ENCODE measurements around the gene CACNA1A. TPM values are rescaled to one million over a fixed set of nuclear protein-coding genes. Genes with fewer than 3 reads are reported as not detected.
"Not testable (repeated sequence)": the region's sequence is repeated elsewhere in the genome, so short reads cannot be mapped to it uniquely, and the experiment has no call there.

Gene CACNA1A
- total RNA-seq, 2 donors from 2014 or later: 6.0 to 8.8 TPM

- intact Hi-C loops (cut with DNase I, micrococcal nuclease): loop anchor here in 1 of 2 donors (10.0 kb wide), 1 partner anchor 74 kb away; no protein-coding TSS in a partner anchor
- peak; percentile 81 for ATAC-seq
- DNase-seq: peak; percentile 78 to 84
Measured at GRCh38 chr19:13190781-13191540, 315.3 kb downstream of the CACNA1A start.

GRCh38 chr19:13189600-13189999, 316.7 kb downstream of the CACNA1A start:
- no peak for ATAC-seq
- DNase-seq: no peak
- intact Hi-C loops (cut with DNase I, micrococcal nuclease): no loop called here

- intact Hi-C loops (cut with DNase I, micrococcal nuclease): no loop called here
- DNase-seq: no peak
- ATAC-seq: no peak
Measured at GRCh38 chr19:13187419-13187818, 318.9 kb downstream of the CACNA1A start.

- ATAC-seq; intact Hi-C loops (cut with DNase I, micrococcal nuclease); DNase-seq: not testable (repeated sequence)
Measured at GRCh38 chr19:13186688-13187087, 319.6 kb downstream of the CACNA1A start.

GRCh38 chr19:13185763-13186657, 320.3 kb downstream of the CACNA1A start:
- DNase-seq; ATAC-seq; intact Hi-C loops (cut with DNase I, micrococcal nuclease): not testable (repeated sequence)

- ATAC-seq; intact Hi-C loops (cut with DNase I, micrococcal nuclease): not testable (repeated sequence)
Measured at GRCh38 chr19:13184926-13185325, 321.4 kb downstream of the CACNA1A start.

GRCh38 chr19:13181747-13182388, 324.4 kb downstream of the CACNA1A start:
- intact Hi-C loops (cut with DNase I, micrococcal nuclease): no loop called here
- ATAC-seq (peak; percentile 89), DNase-seq (peak; percentile 77 to 83)

More at GRCh38 chr19:13184926-13185325, 321.4 kb downstream of the CACNA1A start:
- not testable (repeated sequence) for DNase-seq

- intact Hi-C loops (cut with DNase I, micrococcal nuclease); ATAC-seq: not testable (repeated sequence)
Measured at GRCh38 chr19:13178291-13178690, 328.0 kb downstream of the CACNA1A start.

GRCh38 chr19:13177584-13177983, 328.7 kb downstream of the CACNA1A start:
- DNase-seq; intact Hi-C loops (cut with DNase I, micrococcal nuclease); ATAC-seq: not testable (repeated sequence)

More at GRCh38 chr19:13178291-13178690, 328.0 kb downstream of the CACNA1A start:
- DNase-seq: not testable (repeated sequence)

- intact Hi-C loops (cut with DNase I, micrococcal nuclease): no loop called here
- DNase-seq: no peak
- ATAC-seq: peak; percentile 44
Measured at GRCh38 chr19:13176345-13176744, 329.9 kb downstream of the CACNA1A start.

GRCh38 chr19:13173139-13173737, 333.0 kb downstream of the CACNA1A start:
- intact Hi-C loops (cut with DNase I, micrococcal nuclease): no loop called here
- ATAC-seq (no peak), DNase-seq (no peak)

- ATAC-seq: peak; percentile 7
- intact Hi-C loops (cut with DNase I, micrococcal nuclease): no loop called here
- DNase-seq: peak; percentile 82 to 85
Measured at GRCh38 chr19:13172346-13173138, 333.7 kb downstream of the CACNA1A start.

- DNase-seq: no peak
- ATAC-seq: no peak
- intact Hi-C loops (cut with DNase I, micrococcal nuclease): no loop called here
Measured at GRCh38 chr19:13171146-13171545, 335.1 kb downstream of the CACNA1A start.

- ATAC-seq (peak; percentile 9), DNase-seq (peak; percentile 43 to 66)
- intact Hi-C loops (cut with DNase I, micrococcal nuclease): no loop called here
Measured at GRCh38 chr19:13169769-13170168, 336.5 kb downstream of the CACNA1A start.

GRCh38 chr19:13166151-13166550, 340.1 kb downstream of the CACNA1A start:
- DNase-seq; ATAC-seq; intact Hi-C loops (cut with DNase I, micrococcal nuclease): not testable (repeated sequence)

GRCh38 chr19:13165162-13165997, 340.9 kb downstream of the CACNA1A start:
- DNase-seq (no peak), ATAC-seq (no peak)
- intact Hi-C loops (cut with DNase I, micrococcal nuclease): no loop called here
